IMR-90 (cell line): ENCODE measurements around the gene NCAM1. TPM values are rescaled to one million over a fixed set of nuclear protein-coding genes. Genes with fewer than 3 reads are reported as not detected.

Experiments used
- ATAC-seq: fragments of 200-7000 bp; cut with Tn5 transposase; 2 replicates; pipeline ENCODE4 v1.9.1; 2020; ENCODE audit warnings: low read depth, mild to moderate bottlenecking, moderate library complexity
- BruUV-seq: library from RNA; stranded (reverse); fragments of 400-500 nt; replicated peaks from 2 replicates; lab custom pipeline; 2021; lab: Mats Ljungman, UMichigan
- CTCF ChIA-PET: fragments of 300-600 bp; formaldehyde crosslinking; extraction: SDS; loops from one replicate; lab custom pipeline; 2021; ENCODE audit warnings: antibody characterized with exemption; lab: Yijun Ruan, JAX
- POLR2A ChIA-PET: fragments of 300-600 bp; sonication (Branson Sonifier 250); formaldehyde crosslinking; loops from one replicate; lab custom pipeline; 2022; ENCODE audit warnings: antibody characterized with exemption; ENCODE audit not compliant: unreplicated experiment; lab: Charles Lee
- DNase-seq: peaks from one replicate; pipeline ENCODE4 v3.0.0; 2013
- H2AFZ ChIP-seq: replicated peaks from 2 replicates; pipeline ENCODE3; 2013; ENCODE audit warnings: low read length, mild to moderate bottlenecking; ENCODE audit not compliant: poor library complexity
- H2AK5ac ChIP-seq: 2 replicates; pipeline ENCODE4 v1.6.1; 2013; ENCODE audit warnings: low read depth, low read length, inconsistent platforms
- H2AK9ac ChIP-seq: replicated peaks from 2 replicates; pipeline ENCODE3; 2013; ENCODE audit warnings: mild to moderate bottlenecking, low read depth, low read length, moderate library complexity; ENCODE audit not compliant: poor library complexity
- H2BK120ac ChIP-seq: 2 replicates; pipeline ENCODE4 v1.6.1; 2013; ENCODE audit warnings: low read depth, low read length, inconsistent platforms
- H2BK15ac ChIP-seq: 3 replicates; pipeline ENCODE4 v1.6.1; 2013; ENCODE audit warnings: low read depth, low read length, inconsistent platforms
- H2BK20ac ChIP-seq: 2 replicates; pipeline ENCODE4 v1.6.1; 2013; ENCODE audit warnings: low read depth, mild to moderate bottlenecking, inconsistent platforms, low read length, moderate library complexity
- H2BK5ac ChIP-seq: 2 replicates; pipeline ENCODE4 v1.6.1; 2013; ENCODE audit warnings: mild to moderate bottlenecking, low read depth, low read length, inconsistent platforms; ENCODE audit not compliant: poor library complexity, severe bottlenecking
- H3K14ac ChIP-seq: replicated peaks from 2 replicates; pipeline ENCODE4 v1.6.1; 2013; ENCODE audit warnings: low read depth, low read length, inconsistent platforms
- H3K18ac ChIP-seq: 2 replicates; pipeline ENCODE4 v1.6.1; 2013; ENCODE audit warnings: low read depth, low read length, control low read depth
- H3K23ac ChIP-seq: 2 replicates; pipeline ENCODE4 v1.6.1; 2013; ENCODE audit warnings: low read depth, low read length, inconsistent platforms
- H3K27ac ChIP-seq: 2 replicates; pipeline ENCODE4 v1.5.1; 2013; ENCODE audit warnings: mild to moderate bottlenecking, control low read depth, low read length; ENCODE audit not compliant: insufficient read depth
- H3K27me3 ChIP-seq: 2 replicates; pipeline ENCODE4 v1.6.1; 2013; ENCODE audit warnings: low read length; ENCODE audit not compliant: control insufficient read depth, insufficient read depth
- H3K36me3 ChIP-seq: 2 replicates; pipeline ENCODE4 v1.6.1; 2013; ENCODE audit warnings: low read length, mixed read lengths; ENCODE audit not compliant: control insufficient read depth, insufficient read depth
- H3K4ac ChIP-seq: 2 replicates; pipeline ENCODE4 v1.6.1; 2013; ENCODE audit warnings: low read depth, low read length, inconsistent platforms
- H3K4me1 ChIP-seq: 2 replicates; pipeline ENCODE4 v1.6.1; 2013; ENCODE audit warnings: low read length, mixed read lengths; ENCODE audit not compliant: control insufficient read depth, insufficient read depth
- H3K4me2 ChIP-seq: 2 replicates; pipeline ENCODE4 v1.6.1; 2013; ENCODE audit warnings: low read depth, mild to moderate bottlenecking, control low read depth, low read length, moderate library complexity
- H3K4me3 ChIP-seq: 2 replicates; pipeline ENCODE4 v1.5.1; 2013; ENCODE audit warnings: low read depth, mild to moderate bottlenecking, control low read depth, low read length, moderate library complexity; ENCODE audit not compliant: insufficient read depth
- H3K56ac ChIP-seq: 2 replicates; pipeline ENCODE4 v1.6.1; 2013; ENCODE audit warnings: low read length, inconsistent platforms; ENCODE audit not compliant: insufficient read depth; ENCODE audit errors: extremely low read depth
- H3K79me1 ChIP-seq, 2 experiments: 2 replicates each; pipeline ENCODE4 v1.6.1; 2013; ENCODE audit warnings: low read length in 2 of 2, inconsistent platforms in 1 of 2, low read depth in 1 of 2
- H3K9ac ChIP-seq: 2 replicates; pipeline ENCODE4 v1.6.1; 2013; ENCODE audit warnings: low read depth, low read length, control low read depth
- H3K9me1 ChIP-seq: 2 replicates; pipeline ENCODE4 v1.6.1; 2013; ENCODE audit warnings: low read length, inconsistent platforms; ENCODE audit not compliant: insufficient read depth
- H3K9me3 ChIP-seq: 2 replicates; pipeline ENCODE4 v1.6.1; 2013; ENCODE audit warnings: low read length; ENCODE audit not compliant: control insufficient read depth, insufficient read depth
- H4K20me1 ChIP-seq: 2 replicates; pipeline ENCODE4 v1.6.1; 2013; ENCODE audit warnings: low read length, inconsistent platforms; ENCODE audit not compliant: insufficient read depth
- H4K5ac ChIP-seq: 2 replicates; pipeline ENCODE4 v1.6.1; 2013; ENCODE audit warnings: mild to moderate bottlenecking, low read depth, low read length, control low read depth
- H4K8ac ChIP-seq, 2 experiments: 2 replicates each; pipeline ENCODE4 v1.6.1; 2013; ENCODE audit warnings: low read depth in 2 of 2, low read length in 2 of 2, control low read depth in 1 of 2, inconsistent platforms in 1 of 2
- H4K91ac ChIP-seq: 2 replicates; pipeline ENCODE4 v1.6.1; 2013; ENCODE audit warnings: low read depth, low read length, inconsistent platforms; ENCODE audit not compliant: insufficient read depth
- BHLHE40 ChIP-seq: fragments of 150-350 bp; IDR thresholded peaks from 2 replicates; pipeline ENCODE4 v1.6.1; 2016; ENCODE audit warnings: mild to moderate bottlenecking, low read depth, low read length
- CEBPB ChIP-seq: IDR thresholded peaks from 2 replicates; pipeline ENCODE4 v1.6.1; 2012; ENCODE audit warnings: low read depth, low read length, improper control_type of control experiment
- CTCF ChIP-seq: conservative IDR thresholded peaks from 2 replicates; pipeline ENCODE4 v1.5.1; 2012; ENCODE audit warnings: mild to moderate bottlenecking, low read depth, low read length, improper control_type of control experiment
- ELK1 ChIP-seq: fragments of 150-350 bp; IDR thresholded peaks from 2 replicates; pipeline ENCODE4 v1.6.1; 2016; ENCODE audit warnings: low read depth, mild to moderate bottlenecking, low read length, moderate library complexity, borderline replicate concordance
- FOS ChIP-seq: fragments of 150-350 bp; IDR thresholded peaks from 2 replicates; pipeline ENCODE4 v1.6.1; 2016; ENCODE audit warnings: low read depth, low read length
- MAFK ChIP-seq: IDR thresholded peaks from 2 replicates; pipeline ENCODE4 v1.6.1; 2012; ENCODE audit warnings: low read depth, low read length, improper control_type of control experiment
- MAZ ChIP-seq: IDR thresholded peaks from 2 replicates; pipeline ENCODE4 v1.6.1; 2012; ENCODE audit warnings: low read depth, mild to moderate bottlenecking, low read length, improper control_type of control experiment, moderate library complexity, borderline replicate concordance
- MXI1 ChIP-seq: IDR thresholded peaks from 2 replicates; pipeline ENCODE4 v1.6.1; 2012; ENCODE audit warnings: low read depth, mild to moderate bottlenecking, low read length, moderate library complexity, borderline replicate concordance
- NFE2L2 ChIP-seq: fragments of 150-350 bp; IDR thresholded peaks from 2 replicates; pipeline ENCODE4 v1.6.1; 2016; ENCODE audit warnings: low read depth, mild to moderate bottlenecking, low read length
- POLR2A ChIP-seq: IDR thresholded peaks from 2 replicates; pipeline ENCODE4 v1.6.1; 2012; ENCODE audit warnings: mild to moderate bottlenecking, low read depth, low read length
- RAD21 ChIP-seq: IDR thresholded peaks from 2 replicates; pipeline ENCODE4 v1.6.1; 2012; ENCODE audit warnings: low read length, improper control_type of control experiment
- RCOR1 ChIP-seq: IDR thresholded peaks from 2 replicates; pipeline ENCODE4 v1.6.1; 2012; ENCODE audit warnings: mild to moderate bottlenecking, low read length, improper control_type of control experiment; ENCODE audit not compliant: insufficient replicate concordance
- RFX5 ChIP-seq: IDR thresholded peaks from 2 replicates; pipeline ENCODE4 v1.8.0; 2012; ENCODE audit warnings: low read depth, mild to moderate bottlenecking, low read length, moderate library complexity
- SMC3 ChIP-seq: fragments of 150-350 bp; IDR thresholded peaks from 2 replicates; pipeline ENCODE4 v1.6.1; 2016; ENCODE audit warnings: low read depth, mild to moderate bottlenecking, antibody characterized with exemption, low read length, moderate library complexity
- USF2 ChIP-seq: fragments of 150-350 bp; IDR thresholded peaks from 2 replicates; pipeline ENCODE4 v1.6.1; 2017; ENCODE audit warnings: mild to moderate bottlenecking, antibody characterized with exemption, low read length, low read depth
- WGBS, 2 experiments: methylation state at CpG; one replicate each; pipeline versions ENCODE4 v1.1.5 to v1.1.7; 2013; ENCODE audit warnings: missing lambda C conversion rate in 2 of 2; ENCODE audit not compliant: insufficient read length in 1 of 2; ENCODE audit errors: extremely low coverage in 2 of 2; 5-methylcytosine and 5-hydroxymethylcytosine counted together
- dilution Hi-C: fragments of 300-500 bp; cut with HindIII; formaldehyde crosslinking; loops from one replicate; pipeline ENCODE4 v1.14.3; 2018; ENCODE audit warnings: low sequenced_read_pairs; ENCODE audit not compliant: unreplicated experiment
- in situ Hi-C: fragments of 300-500 bp; cut with MboI; formaldehyde crosslinking; loops from 3 replicates; pipeline ENCODE4 v1.14.3; 2019; ENCODE audit warnings: low sequenced_read_pairs, inconsistent platforms, mixed read lengths
- intact Hi-C: fragments of 100-400 bp; cut with micrococcal nuclease; formaldehyde crosslinking; loops from 2 replicates; pipeline ENCODE4 v1.10.0; 2022
- polyA plus RNA-seq, 3 experiments: library from polyadenylated mRNA; depleted of rRNA; stranded (reverse); fragments of >200 nt; gene quantifications; 2 replicates each; pipeline ENCODE4 v1.2.3, GENCODE V29; 2012; ENCODE audit warnings: low replicate concordance in 1 of 3
- total RNA-seq: library from RNA; depleted of rRNA; stranded (reverse); fragments of >200 nt; gene quantifications from 2 replicates; pipeline ENCODE4 v1.2.3, GENCODE V29; 2012

NCAM1 gene
- total and polyA plus RNA-seq, 2 of the 4 experiments (the other 2 are of a cell fraction), result 0.09 to 0.18 TPM

GRCh38 chr11:113177671-113178070, 216.5 kb downstream of the NCAM1 start:
- no CpG with 5 or more reads among the region's 5 CpGs for WGBS, 2 experiments
- ATAC-seq, result no peak
- Histone ChIP-seq H3K27me3 (no peaks in the 10 kb centered on the region), H3K23ac (no peak overlapping the region), H2BK20ac (no peak overlapping the region), H3K36me3 (no peaks in the 10 kb centered on the region), H2BK15ac (no peak overlapping the region), H3K14ac (no peak overlapping the region), H2BK5ac (no peak overlapping the region), H3K79me1 (no peaks in the 10 kb centered on the region), H4K20me1 (no peaks in the 10 kb centered on the region), H4K8ac (no peak overlapping the region), H4K91ac (no peak overlapping the region), H3K4me3 (no peak overlapping the region), H3K4me2 (no peak overlapping the region), H3K56ac (no peak overlapping the region), H2BK120ac (no peak overlapping the region), H3K9me1 (no peaks in the 10 kb centered on the region), H3K27ac (no peak overlapping the region), H2AK9ac (no peak overlapping the region), H3K4me1 (no peaks in the 10 kb centered on the region), H3K4ac (no peak overlapping the region), H4K5ac (no peak overlapping the region), H3K9ac (no peak overlapping the region), H3K18ac (no peak overlapping the region), H2AK5ac (no peak overlapping the region), H2AFZ (no peak overlapping the region), H3K9me3 (no peaks in the 10 kb centered on the region)
- intact Hi-C loops, result no loop called here
- POLR2A ChIA-PET, result no interaction called here
- BruUV-seq, result no TSS peak
- DNase-seq, result no peak
- CTCF ChIA-PET, result no interaction called here
- in situ Hi-C loops, result no loop called here
- TF ChIP-seq MAZ, result no peak
- TF ChIP-seq ELK1, result no peak
- no peak for TF ChIP-seq FOS
- no peak for TF ChIP-seq CTCF
- TF ChIP-seq MXI1, result no peak
- no peak for TF ChIP-seq RCOR1
- TF ChIP-seq MAFK, result no peak
- no peak for TF ChIP-seq POLR2A
- no peak for TF ChIP-seq RFX5
- TF ChIP-seq BHLHE40, result no peak
- no peak for TF ChIP-seq NFE2L2
- no peak for TF ChIP-seq SMC3
- no peak for TF ChIP-seq USF2
- TF ChIP-seq CEBPB, result no peak
- no peak for TF ChIP-seq RAD21
- dilution Hi-C loops, result no loop called here
